K562 (cell line): Measurements from ENCODE around the gene TMEM273. TPM values are rescaled to one million over a fixed set of nuclear protein-coding genes. Genes with fewer than 3 reads are reported as not detected.

ENCODE experiments used
- BACH1 ChIP-seq: fragments of 200-800 bp; sonication (Bioruptor generic); IDR thresholded peaks from 2 replicates; pipeline ENCODE4 v1.6.1; 2016; ENCODE audit warnings: missing genetic modification characterization, missing compliant biosample characterization
- FOXA1 ChIP-seq: fragments of 450-650 bp; IDR thresholded peaks from 2 replicates; pipeline ENCODE4 v1.6.1; 2016; ENCODE audit warnings: mild to moderate bottlenecking, borderline replicate concordance
- GABPB1 ChIP-seq: sonication (generic); formaldehyde crosslinking; IDR thresholded peaks from 2 replicates; pipeline ENCODE4 v1.8.0; 2022; ENCODE audit warnings: mild to moderate bottlenecking, missing genetic modification reagents
- GTF3C2 ChIP-seq: IDR thresholded peaks from 3 replicates; pipeline ENCODE4 v1.6.1; 2011; ENCODE audit warnings: borderline replicate concordance, mild to moderate bottlenecking, moderate library complexity; ENCODE audit not compliant: insufficient read length; ENCODE audit errors: extremely low read depth
- HIVEP1 ChIP-seq: fragments of 250-450 bp; sonication (Bioruptor Pico); IDR thresholded peaks from 2 replicates; pipeline ENCODE4 v1.4.0; 2020; ENCODE audit warnings: mild to moderate bottlenecking
- JUN ChIP-seq, 2 experiments: sonication (generic) in 1 of 2; formaldehyde crosslinking in 1 of 2; IDR thresholded peaks; 2 replicates each; pipeline versions ENCODE4 v1.6.1 to v1.8.0; 2012 to 2022; ENCODE audit warnings: borderline replicate concordance in 2 of 2, mild to moderate bottlenecking in 2 of 2, improper control_type of control experiment in 1 of 2, low read depth in 1 of 2, low read length in 1 of 2, missing genetic modification reagents in 1 of 2
- KDM4B ChIP-seq, 2 experiments: fragments of 450-650 bp in 1 of 2; sonication (generic) in 1 of 2; IDR thresholded peaks; 2 replicates each; pipeline ENCODE4 v1.6.1; 2016 to 2017; ENCODE audit warnings: borderline replicate concordance in 2 of 2, antibody characterized with exemption in 1 of 2, low read depth in 1 of 2, mild to moderate bottlenecking in 1 of 2
- KLF10 ChIP-seq: fragments of 250-450 bp; sonication (Bioruptor Pico); IDR thresholded peaks from 2 replicates; pipeline ENCODE4 v1.6.1; 2021; ENCODE audit warnings: matching md5 sums
- MTA1 ChIP-seq: fragments of 450-650 bp; IDR thresholded peaks from 2 replicates; pipeline ENCODE4 v1.6.1; 2017; ENCODE audit warnings: borderline replicate concordance
- MTA3 ChIP-seq: fragments of 450-650 bp; formaldehyde crosslinking; IDR thresholded peaks from 2 replicates; pipeline ENCODE4 v1.6.1; 2017; ENCODE audit warnings: mild to moderate bottlenecking, borderline replicate concordance
- MXI1 ChIP-seq: IDR thresholded peaks from 2 replicates; pipeline ENCODE4 v1.6.1; 2011; ENCODE audit warnings: low read depth, mild to moderate bottlenecking, improper control_type of control experiment, low read length
- MYC ChIP-seq, 2 experiments: fragments of 250-450 bp in 1 of 2; sonication (Bioruptor Pico) in 1 of 2; IDR thresholded peaks; 2 replicates each; pipeline versions ENCODE4 v1.5.1 to v1.6.1; 2012 to 2021; ENCODE audit warnings: low read depth in 2 of 2, borderline replicate concordance in 1 of 2, improper control_type of control experiment in 1 of 2, low read length in 1 of 2, mild to moderate bottlenecking in 1 of 2, moderate library complexity in 1 of 2
- NFE2 ChIP-seq: IDR thresholded peaks from 2 replicates; pipeline ENCODE4 v1.6.1; 2014; ENCODE audit warnings: antibody characterized with exemption, low read depth
- SMAD4 ChIP-seq: fragments of 250-450 bp; sonication (Bioruptor Pico); conservative IDR thresholded peaks from 2 replicates; pipeline ENCODE4 v1.8.0; 2021; ENCODE audit warnings: inconsistent platforms, mild to moderate bottlenecking, moderate library complexity
- TBP ChIP-seq: optimal IDR thresholded peaks from 2 replicates; pipeline ENCODE3; 2011; ENCODE audit warnings: low read depth, low read length, improper control_type of control experiment
- TCF3 ChIP-seq: sonication (generic); formaldehyde crosslinking; IDR thresholded peaks from 2 replicates; pipeline ENCODE4 v1.4.0; 2020; ENCODE audit warnings: mild to moderate bottlenecking, missing genetic modification reagents
- TSC22D4 ChIP-seq: fragments of 450-650 bp; IDR thresholded peaks from 2 replicates; pipeline ENCODE4 v1.6.1; 2016; ENCODE audit warnings: missing genetic modification characterization, missing biosample characterization, control low read depth
- WHSC1 ChIP-seq: IDR thresholded peaks from one replicate; pipeline ENCODE4 v1.6.1; 2012; ENCODE audit warnings: low read length, control low read depth, inconsistent platforms
- ZC3H8 ChIP-seq: fragments of 450-650 bp; IDR thresholded peaks from 2 replicates; pipeline ENCODE4 v1.6.1; 2017
- ZNF586 ChIP-seq: fragments of 450-650 bp; formaldehyde crosslinking; conservative IDR thresholded peaks from 2 replicates; pipeline ENCODE4 v1.4.0; 2020; ENCODE audit warnings: mild to moderate bottlenecking, moderate library complexity
- polyA plus RNA-seq, 8 experiments: library from polyadenylated mRNA; depleted of rRNA in 4 of 8; stranded (reverse) in 5 of 8; unstranded in 3 of 8; fragments of >200 nt; fragmentation: Nextera tagmentation in 2 of 8; fragmentation: Illumina TruSeq in 1 of 8; extraction: Ambion mirVana in 2 of 8; extraction: Trizol in 1 of 8; gene quantifications; 2 replicates each; pipeline versions ENCODE4 v1.2.1 to v1.2.3, GENCODE V29; 2011 to 2014; ENCODE audit warnings: inconsistent platforms in 1 of 8, missing spikeins in 1 of 8
- total RNA-seq, 7 experiments: library from RNA; depleted of rRNA in 6 of 7; stranded (reverse); fragments of >200 nt in 6 of 7; fragmentation: Illumina TruSeq in 2 of 7; extraction: Trizol in 2 of 7; gene quantifications; 2 replicates each; pipeline versions ENCODE4 v1.2.1 to v1.2.3, GENCODE V29; 2011 to 2021; ENCODE audit warnings: low replicate concordance in 1 of 7
- TF ChIP-seq, protein P1 (sequence below), 2 experiments: fragments of 450-650 bp; IDR thresholded peaks; 2 replicates each; pipeline ENCODE4 v1.6.1; 2018; ENCODE audit warnings: mild to moderate bottlenecking in 2 of 2, low read depth in 1 of 2; ENCODE audit not compliant: partially characterized antibody in 2 of 2

The TMEM273 gene
- total and polyA plus RNA-seq, 9 of the 15 experiments (the other 6 are each of a cell fraction or from before 2014, with no cell fraction given): 39.2 to 131 (median 95.6) TPM

DNA sequence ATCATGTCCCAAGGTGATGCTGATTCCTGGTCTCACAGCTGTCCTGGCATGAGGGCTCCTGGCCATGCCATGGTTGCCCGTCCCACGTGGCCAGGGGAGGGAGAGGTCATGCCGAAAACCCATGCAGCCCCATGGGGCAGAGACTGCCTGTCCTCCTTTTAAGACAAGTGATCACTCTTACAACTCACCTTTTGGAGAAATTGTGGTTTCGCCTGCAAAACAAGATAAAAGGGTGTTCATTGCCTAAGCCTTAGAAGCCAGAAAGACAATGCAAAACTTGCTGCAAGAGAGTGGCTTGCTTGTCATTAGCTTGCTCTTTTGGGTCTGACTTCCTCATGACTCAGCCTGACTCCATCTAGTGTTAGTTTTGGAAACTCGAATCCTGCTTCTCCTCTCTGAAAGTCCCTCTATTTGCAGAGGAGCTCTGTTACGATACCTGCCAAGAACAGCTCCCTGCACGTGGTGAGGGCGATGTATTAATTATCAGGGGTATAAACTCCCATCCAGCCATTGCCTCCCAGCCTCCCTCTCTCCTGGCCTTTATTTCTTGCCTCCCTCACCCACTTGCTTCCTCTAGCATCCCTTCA is 26.7 kb downstream of the TMEM273 start (continued):
- TF ChIP-seq, protein P1, sequence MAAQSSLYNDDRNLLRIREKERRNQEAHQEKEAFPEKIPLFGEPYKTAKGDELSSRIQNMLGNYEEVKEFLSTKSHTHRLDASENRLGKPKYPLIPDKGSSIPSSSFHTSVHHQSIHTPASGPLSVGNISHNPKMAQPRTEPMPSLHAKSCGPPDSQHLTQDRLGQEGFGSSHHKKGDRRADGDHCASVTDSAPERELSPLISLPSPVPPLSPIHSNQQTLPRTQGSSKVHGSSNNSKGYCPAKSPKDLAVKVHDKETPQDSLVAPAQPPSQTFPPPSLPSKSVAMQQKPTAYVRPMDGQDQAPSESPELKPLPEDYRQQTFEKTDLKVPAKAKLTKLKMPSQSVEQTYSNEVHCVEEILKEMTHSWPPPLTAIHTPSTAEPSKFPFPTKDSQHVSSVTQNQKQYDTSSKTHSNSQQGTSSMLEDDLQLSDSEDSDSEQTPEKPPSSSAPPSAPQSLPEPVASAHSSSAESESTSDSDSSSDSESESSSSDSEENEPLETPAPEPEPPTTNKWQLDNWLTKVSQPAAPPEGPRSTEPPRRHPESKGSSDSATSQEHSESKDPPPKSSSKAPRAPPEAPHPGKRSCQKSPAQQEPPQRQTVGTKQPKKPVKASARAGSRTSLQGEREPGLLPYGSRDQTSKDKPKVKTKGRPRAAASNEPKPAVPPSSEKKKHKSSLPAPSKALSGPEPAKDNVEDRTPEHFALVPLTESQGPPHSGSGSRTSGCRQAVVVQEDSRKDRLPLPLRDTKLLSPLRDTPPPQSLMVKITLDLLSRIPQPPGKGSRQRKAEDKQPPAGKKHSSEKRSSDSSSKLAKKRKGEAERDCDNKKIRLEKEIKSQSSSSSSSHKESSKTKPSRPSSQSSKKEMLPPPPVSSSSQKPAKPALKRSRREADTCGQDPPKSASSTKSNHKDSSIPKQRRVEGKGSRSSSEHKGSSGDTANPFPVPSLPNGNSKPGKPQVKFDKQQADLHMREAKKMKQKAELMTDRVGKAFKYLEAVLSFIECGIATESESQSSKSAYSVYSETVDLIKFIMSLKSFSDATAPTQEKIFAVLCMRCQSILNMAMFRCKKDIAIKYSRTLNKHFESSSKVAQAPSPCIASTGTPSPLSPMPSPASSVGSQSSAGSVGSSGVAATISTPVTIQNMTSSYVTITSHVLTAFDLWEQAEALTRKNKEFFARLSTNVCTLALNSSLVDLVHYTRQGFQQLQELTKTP (IDR thresholded peaks at IDR 0.05; ENCODE audit: low read depth in 1 of 2, partially characterized antibody in 2 of 2): peak; percentile 39 to 55
- 0 out of 2 replicates have a peak, but pooled peaks have one; percentile 11 for TF ChIP-seq MXI1
- peak; percentile 72 for TF ChIP-seq MYC (IDR thresholded peaks at IDR 0.05; ENCODE audit: low read depth, low read length)
- no peak for TF ChIP-seq MYC (CRISPR knock-in tag; IDR thresholded peaks at IDR 0.05; ENCODE audit: borderline replicate concordance, low read depth)
- peak; percentile 45; the same call in 1 of the 2 replicates for TF ChIP-seq SMAD4 (CRISPR knock-in tag)
- TF ChIP-seq TSC22D4: no peak
- no peak for TF ChIP-seq ZC3H8
- peak; percentile 57; the same call in 1 of the 2 replicates for TF ChIP-seq JUN (IDR thresholded peaks at IDR 0.05; ENCODE audit: borderline replicate concordance, low read depth, low read length)
- no peak for TF ChIP-seq JUN (CRISPR knock-in tag; IDR thresholded peaks at IDR 0.05; ENCODE audit: borderline replicate concordance)
- TF ChIP-seq KDM4B (IDR thresholded peaks at IDR 0.05; ENCODE audit: borderline replicate concordance in 2 of 2, low read depth in 1 of 2): no peak
- peak; percentile 11 for TF ChIP-seq TBP
- peak; percentile 79; the same call in 1 of the 2 replicates for TF ChIP-seq MTA3
- TF ChIP-seq GTF3C2: no peak
- TF ChIP-seq WHSC1: no peak
- TF ChIP-seq GABPB1: peak; percentile 66; the same call in 1 of the 2 replicates
- peak; percentile 98 for TF ChIP-seq TCF3 (CRISPR knock-in tag)
- TF ChIP-seq FOXA1: no peak
- TF ChIP-seq BACH1 (tag): peak; percentile 86
- no peak for TF ChIP-seq KLF10 (CRISPR knock-in tag)
- no peak for TF ChIP-seq HIVEP1 (CRISPR knock-in tag)
- no peak for TF ChIP-seq ZNF586 (CRISPR knock-in tag)
- TF ChIP-seq NFE2: peak; percentile 82
- peak; percentile 35; the same call in 1 of the 2 replicates for TF ChIP-seq MTA1
